ENCODE measurements around the gene CASS4. TPM values are rescaled to one million over a fixed set of nuclear protein-coding genes. Genes with fewer than 3 reads are reported as not detected.

Gene CASS4
- total RNA-seq, 1 donor from 2014 or later = 0.26 TPM

DNA sequence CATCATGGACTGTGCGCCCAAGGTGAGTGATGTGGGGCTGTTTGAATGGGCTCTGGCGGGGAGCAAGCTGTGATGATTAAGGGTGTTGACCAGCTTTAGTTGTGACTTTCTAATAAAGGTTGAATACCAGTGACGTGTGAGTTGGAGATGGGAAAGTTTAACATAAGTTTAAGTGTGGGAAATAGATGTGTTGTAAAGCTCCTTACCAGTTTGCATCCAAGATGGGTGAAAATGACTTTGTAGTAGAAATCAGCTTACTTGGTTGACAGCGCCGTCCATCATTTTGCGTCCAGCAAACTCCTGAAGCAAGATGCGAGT, 372 bp downstream of the CASS4 start:
- TF ChIP-seq, protein P1, sequence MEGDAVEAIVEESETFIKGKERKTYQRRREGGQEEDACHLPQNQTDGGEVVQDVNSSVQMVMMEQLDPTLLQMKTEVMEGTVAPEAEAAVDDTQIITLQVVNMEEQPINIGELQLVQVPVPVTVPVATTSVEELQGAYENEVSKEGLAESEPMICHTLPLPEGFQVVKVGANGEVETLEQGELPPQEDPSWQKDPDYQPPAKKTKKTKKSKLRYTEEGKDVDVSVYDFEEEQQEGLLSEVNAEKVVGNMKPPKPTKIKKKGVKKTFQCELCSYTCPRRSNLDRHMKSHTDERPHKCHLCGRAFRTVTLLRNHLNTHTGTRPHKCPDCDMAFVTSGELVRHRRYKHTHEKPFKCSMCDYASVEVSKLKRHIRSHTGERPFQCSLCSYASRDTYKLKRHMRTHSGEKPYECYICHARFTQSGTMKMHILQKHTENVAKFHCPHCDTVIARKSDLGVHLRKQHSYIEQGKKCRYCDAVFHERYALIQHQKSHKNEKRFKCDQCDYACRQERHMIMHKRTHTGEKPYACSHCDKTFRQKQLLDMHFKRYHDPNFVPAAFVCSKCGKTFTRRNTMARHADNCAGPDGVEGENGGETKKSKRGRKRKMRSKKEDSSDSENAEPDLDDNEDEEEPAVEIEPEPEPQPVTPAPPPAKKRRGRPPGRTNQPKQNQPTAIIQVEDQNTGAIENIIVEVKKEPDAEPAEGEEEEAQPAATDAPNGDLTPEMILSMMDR (IDR thresholded peaks at IDR 0.05; ENCODE audit: unreplicated experiment) = no peak
- Mint-ChIP-seq H3K9me3 (ENCODE audit: low read depth) (no peaks in the 10 kb centered on the region), H3K4me1 (ENCODE audit: low read depth) (no peaks in the 10 kb centered on the region), H3K27ac (no peak overlapping the region), H3K36me3 (ENCODE audit: insufficient read depth) (peaks cover 21% of the 10 kb centered on the region), H3K4me3 (ENCODE audit: low read depth) (no peak overlapping the region), H3K27me3 (no peaks in the 10 kb centered on the region)
- DNase-seq (ENCODE audit: low spot score, unreplicated experiment) = no peak

DNA sequence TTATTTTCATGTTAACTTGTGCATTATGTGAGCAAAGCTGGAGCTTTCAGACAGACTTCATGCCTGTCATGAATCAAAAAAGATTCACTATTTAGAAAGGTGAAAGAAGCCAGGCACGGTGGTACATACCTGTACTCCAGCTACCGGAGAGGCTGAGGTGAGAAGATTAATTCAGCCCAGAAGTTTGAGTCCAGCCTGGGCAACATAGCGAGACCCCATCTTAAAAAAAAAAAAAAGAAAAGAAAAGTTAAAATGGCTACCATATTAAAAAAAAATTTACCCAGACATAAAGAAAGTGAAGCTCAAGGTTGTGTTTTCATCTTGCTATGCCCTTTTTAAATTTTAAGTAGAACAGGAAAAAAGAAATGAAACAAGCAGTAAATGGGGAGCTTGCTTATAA, 889 bp downstream of the CASS4 start:
- no peak overlapping the region for H3K4me3 Mint-ChIP-seq (ENCODE audit: low read depth)
- peaks cover 20% of the 10 kb centered on the region for H3K36me3 Mint-ChIP-seq (ENCODE audit: insufficient read depth)
- TF ChIP-seq, protein P1 (IDR thresholded peaks at IDR 0.05; ENCODE audit: unreplicated experiment) = no peak
- DNase-seq (ENCODE audit: low spot score, unreplicated experiment) = no peak
- no peak overlapping the region for H3K27ac Mint-ChIP-seq
- H3K9me3 Mint-ChIP-seq (ENCODE audit: low read depth) = no peaks in the 10 kb centered on the region
- H3K4me1 Mint-ChIP-seq (ENCODE audit: low read depth) = no peaks in the 10 kb centered on the region
- H3K27me3 Mint-ChIP-seq = no peaks in the 10 kb centered on the region

DNA sequence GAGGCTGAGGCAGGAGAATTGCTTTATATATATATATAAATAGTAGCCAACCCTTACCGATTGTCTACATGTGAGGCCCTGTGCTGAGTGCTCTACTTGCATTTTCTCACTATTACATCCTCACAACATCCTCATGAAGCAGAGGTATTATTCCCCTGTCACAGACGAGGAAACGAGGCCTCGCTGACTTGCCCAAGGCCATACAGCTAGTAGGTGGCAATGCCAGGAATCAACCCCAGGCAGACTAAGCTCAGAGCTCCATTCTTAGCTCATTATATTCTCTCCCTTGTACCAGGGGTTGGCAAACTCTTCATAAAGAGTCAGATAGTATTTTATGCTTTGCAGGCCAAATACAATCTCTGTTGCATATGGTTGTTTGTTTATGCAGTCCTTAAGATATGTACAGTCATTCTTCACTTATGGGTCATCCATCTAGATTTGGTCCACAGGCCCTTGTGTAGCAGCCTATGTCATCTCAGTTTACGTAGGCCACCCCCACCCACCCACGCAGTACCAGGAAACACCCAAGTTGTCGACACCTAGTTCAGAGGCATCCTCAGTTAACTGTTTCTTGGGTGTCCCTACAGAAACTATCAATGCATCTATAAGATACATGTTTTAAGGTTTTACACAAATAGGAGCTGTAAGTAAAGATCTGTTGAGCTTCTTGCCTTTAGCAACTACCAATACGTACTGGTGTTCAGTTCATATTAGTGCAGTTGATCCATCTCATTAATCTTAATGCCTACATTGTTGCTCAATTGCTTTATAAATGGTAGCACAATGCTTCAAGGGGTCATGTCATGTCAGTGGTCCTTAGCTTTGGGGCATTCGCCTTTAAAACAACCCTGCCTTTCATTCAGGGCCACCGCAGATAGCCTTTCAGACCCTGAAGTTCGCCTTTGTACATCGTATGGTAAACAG, 3.0 kb downstream of the CASS4 start:
- no peaks in the 10 kb centered on the region for H3K27me3 Mint-ChIP-seq
- TF ChIP-seq, protein P1 (IDR thresholded peaks at IDR 0.05; ENCODE audit: unreplicated experiment) = no peak
- no peak overlapping the region for H3K27ac Mint-ChIP-seq
- peaks cover 17% of the 10 kb centered on the region for H3K36me3 Mint-ChIP-seq (ENCODE audit: insufficient read depth)
- no peak overlapping the region for H3K4me3 Mint-ChIP-seq (ENCODE audit: low read depth)
- no peaks in the 10 kb centered on the region for H3K9me3 Mint-ChIP-seq (ENCODE audit: low read depth)
- DNase-seq (ENCODE audit: low spot score, unreplicated experiment) = no peak
- H3K4me1 Mint-ChIP-seq (ENCODE audit: low read depth) = no peaks in the 10 kb centered on the region

DNA sequence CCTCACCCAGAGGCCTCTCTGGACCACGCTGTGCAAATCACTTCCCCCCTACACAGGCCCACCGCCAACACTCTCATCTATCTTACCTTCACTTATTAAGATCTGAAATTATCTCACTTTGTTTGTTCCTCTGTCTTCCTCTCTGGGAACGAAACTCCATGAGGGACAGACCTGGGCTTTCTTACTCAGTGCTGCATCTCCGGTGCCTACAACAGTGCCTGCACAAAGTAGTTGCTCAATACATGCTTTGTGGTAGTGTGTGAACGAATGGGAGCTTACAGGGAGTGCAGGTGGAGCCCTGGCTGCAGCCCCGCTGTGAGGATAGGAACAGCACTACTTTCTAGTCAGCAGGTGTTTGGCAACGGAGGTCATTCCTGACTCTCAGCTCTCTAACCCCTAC, 5.3 kb downstream of the CASS4 start:
- Mint-ChIP-seq H3K4me1 (ENCODE audit: low read depth) (no peaks in the 10 kb centered on the region), H3K4me3 (ENCODE audit: low read depth) (no peak overlapping the region), H3K27me3 (no peaks in the 10 kb centered on the region), H3K9me3 (ENCODE audit: low read depth) (no peaks in the 10 kb centered on the region), H3K36me3 (ENCODE audit: insufficient read depth) (peaks cover 14% of the 10 kb centered on the region), H3K27ac (no peak overlapping the region)
- DNase-seq (ENCODE audit: low spot score, unreplicated experiment) = no peak
- TF ChIP-seq, protein P1 (IDR thresholded peaks at IDR 0.05; ENCODE audit: unreplicated experiment) = no peak

DNA sequence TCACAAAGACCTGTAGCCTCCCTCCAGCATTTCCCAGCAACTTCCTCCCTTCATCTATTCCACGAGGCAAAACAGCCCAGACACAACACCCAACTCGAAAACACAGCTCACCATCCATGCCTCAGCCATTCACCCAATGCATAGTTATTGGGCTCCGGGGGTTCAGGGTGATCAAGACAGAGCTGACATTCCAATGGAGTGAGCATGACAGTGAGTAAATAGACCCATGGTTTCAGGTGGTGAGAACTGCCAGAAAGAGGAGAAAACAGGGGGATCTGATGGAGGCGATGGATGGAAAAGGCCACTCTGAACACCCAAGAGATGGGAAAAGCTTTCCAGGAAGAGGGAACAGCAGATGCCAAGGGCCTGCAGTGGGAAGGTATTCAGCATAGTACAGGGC, 5.9 kb downstream of the CASS4 start:
- DNase-seq (ENCODE audit: low spot score, unreplicated experiment) = no peak
- Mint-ChIP-seq H3K4me3 (ENCODE audit: low read depth) (no peak overlapping the region), H3K9me3 (ENCODE audit: low read depth) (no peaks in the 10 kb centered on the region), H3K4me1 (ENCODE audit: low read depth) (no peaks in the 10 kb centered on the region), H3K27ac (no peak overlapping the region), H3K36me3 (ENCODE audit: insufficient read depth) (peaks cover 10% of the 10 kb centered on the region), H3K27me3 (no peaks in the 10 kb centered on the region)
- TF ChIP-seq, protein P1 (IDR thresholded peaks at IDR 0.05; ENCODE audit: unreplicated experiment) = no peak

Measured in progenitor cell of endocrine pancreas (in vitro differentiated cells).